Measurements from ENCODE around the gene MINDY2.

GRCh38 chr15:58752716-58753115, 18.4 kb upstream of the MINDY2 start:
- TF ChIP-seq YY1 (IDR thresholded peaks at IDR 0.05) = no peak
- TF ChIP-seq CTCF (IDR thresholded peaks at IDR 0.05; ENCODE audit: low read depth, low read length, missing input control) = no peak
- TF ChIP-seq RXRA (IDR thresholded peaks at IDR 0.05) = no peak
- TF ChIP-seq RAD21 (IDR thresholded peaks at IDR 0.05) = no peak
- TF ChIP-seq, protein P1, sequence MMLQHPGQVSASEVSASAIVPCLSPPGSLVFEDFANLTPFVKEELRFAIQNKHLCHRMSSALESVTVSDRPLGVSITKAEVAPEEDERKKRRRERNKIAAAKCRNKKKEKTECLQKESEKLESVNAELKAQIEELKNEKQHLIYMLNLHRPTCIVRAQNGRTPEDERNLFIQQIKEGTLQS (IDR thresholded peaks at IDR 0.05) = no peak
- no peak for TF ChIP-seq GABPA (IDR thresholded peaks at IDR 0.05 in 1 of 2, conservative IDR thresholded peaks at IDR 0.05 in 1 of 2)
- no peak for TF ChIP-seq SP1 (IDR thresholded peaks at IDR 0.05)
- no peak for TF ChIP-seq REST (IDR thresholded peaks at IDR 0.05)
- TF ChIP-seq JUND (IDR thresholded peaks at IDR 0.05) = no peak
- TF ChIP-seq MAX (IDR thresholded peaks at IDR 0.05) = no peak
- no peak for TF ChIP-seq HNF4A (conservative IDR thresholded peaks at IDR 0.05)
- no peak for TF ChIP-seq ZBTB33 (IDR thresholded peaks at IDR 0.05)

Data from liver (tissue), 3 donors.